ENCODE measurements around the gene KCNK1.

DNA sequence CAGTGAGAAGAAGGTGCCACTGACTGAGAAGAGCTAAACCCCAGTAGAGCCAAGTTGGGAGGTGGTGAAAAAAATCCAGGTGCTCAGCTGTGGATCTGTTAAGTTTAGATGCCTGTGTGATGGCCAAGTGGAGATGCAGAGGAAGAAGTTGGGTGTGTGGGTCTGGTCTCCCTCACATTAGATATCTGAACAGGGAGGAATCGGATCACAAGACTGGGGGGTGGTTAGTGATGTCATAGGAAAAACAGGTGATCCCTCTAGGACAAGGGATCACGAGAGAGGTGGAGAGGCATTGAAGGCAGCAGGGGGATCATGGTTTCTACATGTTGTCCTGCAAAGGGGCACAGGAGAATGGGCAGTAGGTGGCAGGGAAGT, 22.6 kb downstream of the KCNK1 start:
- TF ChIP-seq, protein P1, sequence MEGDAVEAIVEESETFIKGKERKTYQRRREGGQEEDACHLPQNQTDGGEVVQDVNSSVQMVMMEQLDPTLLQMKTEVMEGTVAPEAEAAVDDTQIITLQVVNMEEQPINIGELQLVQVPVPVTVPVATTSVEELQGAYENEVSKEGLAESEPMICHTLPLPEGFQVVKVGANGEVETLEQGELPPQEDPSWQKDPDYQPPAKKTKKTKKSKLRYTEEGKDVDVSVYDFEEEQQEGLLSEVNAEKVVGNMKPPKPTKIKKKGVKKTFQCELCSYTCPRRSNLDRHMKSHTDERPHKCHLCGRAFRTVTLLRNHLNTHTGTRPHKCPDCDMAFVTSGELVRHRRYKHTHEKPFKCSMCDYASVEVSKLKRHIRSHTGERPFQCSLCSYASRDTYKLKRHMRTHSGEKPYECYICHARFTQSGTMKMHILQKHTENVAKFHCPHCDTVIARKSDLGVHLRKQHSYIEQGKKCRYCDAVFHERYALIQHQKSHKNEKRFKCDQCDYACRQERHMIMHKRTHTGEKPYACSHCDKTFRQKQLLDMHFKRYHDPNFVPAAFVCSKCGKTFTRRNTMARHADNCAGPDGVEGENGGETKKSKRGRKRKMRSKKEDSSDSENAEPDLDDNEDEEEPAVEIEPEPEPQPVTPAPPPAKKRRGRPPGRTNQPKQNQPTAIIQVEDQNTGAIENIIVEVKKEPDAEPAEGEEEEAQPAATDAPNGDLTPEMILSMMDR (optimal IDR thresholded peaks at IDR 0.05 in 1 of 3, IDR thresholded peaks at IDR 0.05 in 1 of 3, conservative IDR thresholded peaks at IDR 0.05 in 1 of 3; ENCODE audit: extremely low read depth in 1 of 3, insufficient read depth in 2 of 3, low read length in 3 of 3) = no peak
- no peak for TF ChIP-seq EZH2 (IDR thresholded peaks at IDR 0.05; ENCODE audit: low read length)
